Muscle of back (tissue), 11 donors: ENCODE measurements around the gene IFNL2. TPM values are rescaled to one million over a fixed set of nuclear protein-coding genes. Genes with fewer than 3 reads are reported as not detected.

Experiments
- DNase-seq, 3 donors: peaks; one replicate each; pipeline versions ENCODE4 v3.0.0 to v3.0.0-alpha.2; 2013
- polyA plus RNA-seq, 10 donors: library from polyadenylated mRNA; unstranded; fragments of 120-200 nt; gene quantifications; one replicate each; pipeline ENCODE4 v1.2.1, GENCODE V29; 2013; ENCODE audit not compliant: insufficient read length in 10 of 10

Gene IFNL2
- polyA plus RNA-seq, 10 donors = not detected

DNA sequence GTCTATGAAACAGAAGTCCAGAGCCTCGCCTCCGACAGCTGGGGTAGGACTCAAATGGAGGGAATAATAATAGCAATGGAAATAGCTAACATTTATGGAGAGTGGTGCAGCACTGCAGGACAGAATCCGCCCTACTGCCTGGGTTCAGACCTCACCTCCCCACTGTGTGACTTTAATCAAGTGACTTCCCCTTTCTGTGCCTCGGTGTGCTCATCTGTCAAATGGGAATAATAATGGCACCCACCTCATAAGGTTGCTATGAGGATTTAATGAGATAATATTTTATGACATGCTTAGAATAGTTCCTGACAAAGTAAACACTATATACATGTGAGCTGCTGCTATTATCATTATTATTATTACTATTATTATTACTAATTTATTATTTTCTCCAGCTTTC lies 49.3 kb downstream of the IFNL2 start:
- no peak for DNase-seq

DNA sequence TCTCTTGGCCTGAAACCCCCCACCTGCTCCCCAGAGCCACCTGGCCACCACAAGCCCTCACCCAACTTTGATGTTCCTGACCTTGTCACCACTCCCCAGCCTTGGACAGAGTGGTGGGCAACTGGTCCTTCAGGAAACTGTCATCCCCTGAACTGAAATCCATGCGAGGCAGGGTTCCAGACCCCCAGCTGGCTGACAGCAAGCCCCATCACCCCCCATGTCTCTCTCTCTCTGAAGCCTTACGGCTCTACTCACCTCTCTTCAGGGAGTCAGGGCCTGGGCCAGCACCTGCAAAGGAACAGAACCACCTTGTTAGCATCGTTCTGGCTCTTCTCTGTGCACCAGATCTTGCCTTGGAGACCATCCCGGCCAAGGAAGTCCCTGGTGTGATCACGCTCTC lies 49.9 kb downstream of the IFNL2 start:
- DNase-seq = no peak

DNA sequence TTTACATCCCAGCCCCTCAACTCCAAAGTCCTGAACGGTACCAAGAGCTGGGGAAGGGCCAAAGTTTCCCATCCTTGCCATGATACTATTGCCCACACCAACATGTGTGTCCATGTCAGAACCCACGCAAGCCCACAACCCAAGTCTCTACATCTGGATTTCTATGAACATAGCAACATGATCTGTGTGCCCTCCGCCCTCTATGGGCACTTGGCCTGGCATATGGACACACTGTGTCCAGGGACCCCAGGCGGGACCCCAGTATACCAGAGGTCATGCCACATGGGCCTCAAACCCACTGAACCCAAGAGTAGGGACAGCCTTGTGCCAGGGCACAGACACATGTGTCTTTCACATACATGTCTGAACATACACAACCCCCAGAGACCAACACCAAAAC lies 50.5 kb downstream of the IFNL2 start:
- no peak for DNase-seq

DNA sequence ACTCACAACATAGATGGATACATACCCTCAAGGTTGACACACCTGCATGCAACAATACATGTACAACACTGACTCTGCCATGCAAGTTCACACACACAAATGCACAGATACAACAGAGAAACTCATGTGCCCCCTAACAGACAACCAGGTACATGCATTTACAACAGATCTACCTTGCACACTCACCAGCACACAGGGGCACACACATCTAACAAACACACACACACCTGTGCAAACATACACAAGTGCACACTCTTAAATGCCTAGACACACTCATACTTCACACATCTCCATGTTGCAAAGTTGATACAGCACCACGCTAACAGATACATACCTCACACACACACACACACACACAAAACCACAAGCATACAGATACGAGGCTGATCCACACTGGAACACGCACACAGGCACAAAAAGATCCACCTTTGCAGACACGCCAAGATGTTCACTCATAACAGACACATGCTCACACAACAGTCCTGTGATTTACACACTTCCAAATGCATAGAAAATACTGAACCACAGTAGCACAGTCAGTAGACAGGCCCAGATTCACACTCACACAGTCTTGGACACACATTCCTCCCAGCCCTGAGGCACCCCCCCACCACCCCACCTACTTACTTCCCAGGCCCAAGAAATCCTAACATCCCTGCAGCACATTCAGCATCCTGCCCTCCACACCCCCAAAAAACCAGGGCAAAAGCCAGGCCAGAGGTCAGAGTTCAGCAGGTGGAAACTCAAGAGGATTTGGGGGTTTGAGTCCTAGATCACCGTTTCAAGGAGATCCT lies 51.1 kb downstream of the IFNL2 start:
- no peak for DNase-seq

Other genes starting within 250 kb of the IFNL2 start
- 1 to 10 TPM; 1.3 to 4.7 (median 2.3) TPM for gene FBXO27, start 235.8 kb upstream of the IFNL2 start, polyA plus RNA-seq
- under 1 TPM in 8 of 10 donors, not detected in 2; 0.08 to 0.23 (median 0.13) TPM for gene ACP7, start 184.0 kb upstream of the IFNL2 start, polyA plus RNA-seq
- gene PAK4, start 142.6 kb upstream of the IFNL2 start, polyA plus RNA-seq = 10 to 100 TPM; 13.0 to 22.3 (median 16.8) TPM
- gene NCCRP1, start 71.4 kb upstream of the IFNL2 start, polyA plus RNA-seq = 1 to 10 TPM in 1 of 10 donors, under 1 TPM in 4, not detected in 5; 0.08 to 2.1 (median 0.13) TPM
- not detected for gene SYCN, start 64.1 kb upstream of the IFNL2 start, polyA plus RNA-seq
- not detected for gene IFNL3, start 23.4 kb upstream of the IFNL2 start, polyA plus RNA-seq
- gene IFNL4, start 19.5 kb upstream of the IFNL2 start, polyA plus RNA-seq = under 1 TPM in 4 of 10 donors, not detected in 6; 0.10 to 0.23 (median 0.17) TPM
- not detected for gene IFNL1, start 28.0 kb downstream of the IFNL2 start, polyA plus RNA-seq
- 1 to 10 TPM in 3 of 10 donors, under 1 TPM in 7; 0.59 to 1.9 (median 0.87) TPM for gene LRFN1, start 52.5 kb downstream of the IFNL2 start, polyA plus RNA-seq
- gene GMFG, start 67.6 kb downstream of the IFNL2 start, polyA plus RNA-seq = 10 to 100 TPM; 11.5 to 28.5 (median 19.5) TPM
- 10 to 100 TPM; 62.5 to 92.8 (median 68.9) TPM for gene SAMD4B, start 74.0 kb downstream of the IFNL2 start, polyA plus RNA-seq
- 10 to 100 TPM; 33.8 to 43.8 (median 38.7) TPM for gene PAF1, start 122.7 kb downstream of the IFNL2 start, polyA plus RNA-seq
- 10 to 100 TPM; 18.9 to 27.5 (median 24.9) TPM for gene MED29, start 123.0 kb downstream of the IFNL2 start, polyA plus RNA-seq
- 100 to 1,000 TPM in 2 of 10 donors, 10 to 100 TPM in 8; 25.2 to 399 (median 70.0) TPM for gene ZFP36, start 138.5 kb downstream of the IFNL2 start, polyA plus RNA-seq
- 10 to 100 TPM; 34.2 to 70.9 (median 50.2) TPM for gene PLEKHG2, start 144.3 kb downstream of the IFNL2 start, polyA plus RNA-seq
- gene RPS16, start 167.6 kb downstream of the IFNL2 start, polyA plus RNA-seq = 1,000 to 10,000 TPM; 1,738 to 2,174 (median 1,918) TPM
- gene SUPT5H, start 177.2 kb downstream of the IFNL2 start, polyA plus RNA-seq = 10 to 100 TPM; 70.0 to 97.2 (median 78.8) TPM
- 10 to 100 TPM; 43.8 to 53.9 (median 46.7) TPM for gene TIMM50, start 212.4 kb downstream of the IFNL2 start, polyA plus RNA-seq
- under 1 TPM in 9 of 10 donors, not detected in 1; 0.07 to 0.30 (median 0.15) TPM for gene DLL3, start 230.6 kb downstream of the IFNL2 start, polyA plus RNA-seq
- gene SELENOV, start 246.7 kb downstream of the IFNL2 start, polyA plus RNA-seq = under 1 TPM in 1 of 10 donors, not detected in 9; 0.13 TPM